ENCODE data around the gene TMEM176B. TPM values are rescaled to one million over a fixed set of nuclear protein-coding genes. Genes with fewer than 3 reads are reported as not detected.

Gene TMEM176B
- total and polyA plus RNA-seq, 2 of the 13 experiments (the other 11 are each of a cell fraction or from before 2014, with no cell fraction given), result not detected

- TF ChIP-seq DDIT3 (CRISPR knock-in tag; IDR thresholded peaks at IDR 0.05), result no peak
Observed at GRCh38 chr7:150842018-150842417, 41.9 kb upstream of the TMEM176B start (continued).

- H3K4me3 ChIP-seq (replicated peaks in 1 of 3; ENCODE audit: insufficient read depth in 1 of 3, low read depth in 2 of 3, low read length in 3 of 3), result no peak overlapping the region
- DNase-seq (ENCODE audit: low spot score), result no peak
- H3K27ac ChIP-seq (ENCODE audit: extremely low read length, insufficient read depth, low read length), result no peak overlapping the region
- H3K4me2 ChIP-seq (ENCODE audit: low read depth, low read length), result no peak overlapping the region
- H4K20me1 ChIP-seq (ENCODE audit: insufficient read depth, low read length), result no peaks in the 10 kb centered on the region
- no TSS peak for BruUV-seq (replicated peaks)
- ATAC-seq, result no peak
- ChIA-PET POLR2A (no interaction called here), CTCF (ENCODE audit: low intra/inter-chr PET ratio, low total read pairs) (no interaction called here)
- H2AFZ ChIP-seq (ENCODE audit: low read length), result no peak overlapping the region
- WGBS (ENCODE audit: low lambda C conversion rate), result 53% methylated on average over 7 of the region's 7 CpGs
- intact Hi-C loops (cut with micrococcal nuclease; ENCODE audit: unreplicated experiment), result no loop called here
- in situ Hi-C loops (cut with HindIII; ENCODE audit: extremely low pct_ligation_motif_present, low pct_unique_long_range_greater_than_20kb), result no loop called here
- H3K9me3 ChIP-seq (ENCODE audit: low read length), result no peaks in the 10 kb centered on the region
- H3K27me3 ChIP-seq (ENCODE audit: control insufficient read depth in 1 of 2, insufficient read depth in 2 of 2, low read length in 2 of 2), result 0 out of 5 replicates have a peak, but pooled peaks cover 0 to 1% of the 10 kb centered on the region in 2 experiments
- no peak overlapping the region for H3K9ac ChIP-seq (ENCODE audit: insufficient read depth, low read depth, low read length)
- H3K36me3 ChIP-seq (replicated peaks in 1 of 2; ENCODE audit: control insufficient read depth in 1 of 2, insufficient read depth in 2 of 2, low read length in 2 of 2), result no peaks in the 10 kb centered on the region
- FAIRE-seq, result no peak
- no peaks in the 10 kb centered on the region for H3K79me2 ChIP-seq (ENCODE audit: insufficient read depth, low read length)
- no peaks in the 10 kb centered on the region for H3K4me1 ChIP-seq (ENCODE audit: insufficient read depth, low read length)
- TF ChIP-seq FOXP4 (CRISPR knock-in tag; IDR thresholded peaks at IDR 0.05) (no peak), SIN3B (IDR thresholded peaks at IDR 0.05; ENCODE audit: low read length) (no peak), ARNTL (CRISPR knock-in tag; IDR thresholded peaks at IDR 0.05) (no peak), ZNF484 (CRISPR knock-in tag; IDR thresholded peaks at IDR 0.05; ENCODE audit: borderline replicate concordance, low read depth) (no peak), ZBTB10 (CRISPR knock-in tag; IDR thresholded peaks at IDR 0.05; ENCODE audit: borderline replicate concordance) (no peak), ARID4A (CRISPR knock-in tag; IDR thresholded peaks at IDR 0.05; ENCODE audit: borderline replicate concordance) (no peak), SMARCC2 (IDR thresholded peaks at IDR 0.05) (no peak), TMF1 (CRISPR knock-in tag; IDR thresholded peaks at IDR 0.05; ENCODE audit: low read depth) (no peak), SSRP1 (CRISPR knock-in tag; IDR thresholded peaks at IDR 0.05) (no peak), NKX3-1 (CRISPR knock-in tag; IDR thresholded peaks at IDR 0.05) (no peak), SP2 (CRISPR knock-in tag; IDR thresholded peaks at IDR 0.05) (no peak), TFAP4 (IDR thresholded peaks at IDR 0.05; ENCODE audit: borderline replicate concordance, low read depth) (no peak)
Observed at GRCh38 chr7:150838965-150839650, 38.9 kb upstream of the TMEM176B start.
